ENCODE data around the gene CYP2A6. TPM values are rescaled to one million over a fixed set of nuclear protein-coding genes. Genes with fewer than 3 reads are reported as not detected.
"Not testable (repeated sequence)": the region's sequence is repeated elsewhere in the genome, so short reads cannot be mapped to it uniquely, and the experiment has no call there.

Gene CYP2A6
- total RNA-seq, 4 donors from 2014 or later = not detected

DNA sequence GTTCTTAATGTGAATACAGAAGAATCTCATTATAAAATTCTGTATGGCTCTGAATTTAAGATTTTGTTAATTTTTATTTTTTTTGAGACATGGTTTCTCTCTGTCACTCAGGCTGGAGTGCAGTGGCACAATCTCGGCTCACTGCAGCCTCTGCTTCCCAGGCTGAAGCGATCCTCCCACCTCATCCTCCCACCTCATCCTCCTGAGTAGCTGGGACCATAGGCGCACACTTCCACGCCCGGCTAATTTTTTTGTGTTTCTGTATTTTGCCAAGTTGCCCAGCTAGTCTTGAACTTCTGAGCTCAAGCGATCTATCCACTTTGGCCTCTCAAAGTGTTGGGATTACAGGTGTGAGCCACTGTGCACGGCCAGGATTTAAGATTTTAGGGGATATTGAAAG, 17.5 kb upstream of the CYP2A6 start:
- no peak for DNase-seq (ENCODE audit: extremely low spot score)
- Histone ChIP-seq H3K4me1 (no peaks in the 10 kb centered on the region), H3K36me3 (no peaks in the 10 kb centered on the region), H3K9me3 (no peaks in the 10 kb centered on the region), H3K27ac (replicated peaks in 1 of 4) (no peak overlapping the region), H3K4me3 (no peak overlapping the region), H3K27me3 (no peaks in the 10 kb centered on the region)
- intact Hi-C loops (cut with DNase I) = no loop called here
- 84% methylated on average over 7 of the region's 7 CpGs for WGBS
- no peak for TF ChIP-seq EP300 (IDR thresholded peaks at IDR 0.05)
- TF ChIP-seq, protein P1, sequence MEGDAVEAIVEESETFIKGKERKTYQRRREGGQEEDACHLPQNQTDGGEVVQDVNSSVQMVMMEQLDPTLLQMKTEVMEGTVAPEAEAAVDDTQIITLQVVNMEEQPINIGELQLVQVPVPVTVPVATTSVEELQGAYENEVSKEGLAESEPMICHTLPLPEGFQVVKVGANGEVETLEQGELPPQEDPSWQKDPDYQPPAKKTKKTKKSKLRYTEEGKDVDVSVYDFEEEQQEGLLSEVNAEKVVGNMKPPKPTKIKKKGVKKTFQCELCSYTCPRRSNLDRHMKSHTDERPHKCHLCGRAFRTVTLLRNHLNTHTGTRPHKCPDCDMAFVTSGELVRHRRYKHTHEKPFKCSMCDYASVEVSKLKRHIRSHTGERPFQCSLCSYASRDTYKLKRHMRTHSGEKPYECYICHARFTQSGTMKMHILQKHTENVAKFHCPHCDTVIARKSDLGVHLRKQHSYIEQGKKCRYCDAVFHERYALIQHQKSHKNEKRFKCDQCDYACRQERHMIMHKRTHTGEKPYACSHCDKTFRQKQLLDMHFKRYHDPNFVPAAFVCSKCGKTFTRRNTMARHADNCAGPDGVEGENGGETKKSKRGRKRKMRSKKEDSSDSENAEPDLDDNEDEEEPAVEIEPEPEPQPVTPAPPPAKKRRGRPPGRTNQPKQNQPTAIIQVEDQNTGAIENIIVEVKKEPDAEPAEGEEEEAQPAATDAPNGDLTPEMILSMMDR (IDR thresholded peaks at IDR 0.05) = no peak
- TF ChIP-seq POLR2A (IDR thresholded peaks at IDR 0.05; ENCODE audit: low read depth) = no peak
- TF ChIP-seq POLR2AphosphoS5 (IDR thresholded peaks at IDR 0.05) = no peak

DNA sequence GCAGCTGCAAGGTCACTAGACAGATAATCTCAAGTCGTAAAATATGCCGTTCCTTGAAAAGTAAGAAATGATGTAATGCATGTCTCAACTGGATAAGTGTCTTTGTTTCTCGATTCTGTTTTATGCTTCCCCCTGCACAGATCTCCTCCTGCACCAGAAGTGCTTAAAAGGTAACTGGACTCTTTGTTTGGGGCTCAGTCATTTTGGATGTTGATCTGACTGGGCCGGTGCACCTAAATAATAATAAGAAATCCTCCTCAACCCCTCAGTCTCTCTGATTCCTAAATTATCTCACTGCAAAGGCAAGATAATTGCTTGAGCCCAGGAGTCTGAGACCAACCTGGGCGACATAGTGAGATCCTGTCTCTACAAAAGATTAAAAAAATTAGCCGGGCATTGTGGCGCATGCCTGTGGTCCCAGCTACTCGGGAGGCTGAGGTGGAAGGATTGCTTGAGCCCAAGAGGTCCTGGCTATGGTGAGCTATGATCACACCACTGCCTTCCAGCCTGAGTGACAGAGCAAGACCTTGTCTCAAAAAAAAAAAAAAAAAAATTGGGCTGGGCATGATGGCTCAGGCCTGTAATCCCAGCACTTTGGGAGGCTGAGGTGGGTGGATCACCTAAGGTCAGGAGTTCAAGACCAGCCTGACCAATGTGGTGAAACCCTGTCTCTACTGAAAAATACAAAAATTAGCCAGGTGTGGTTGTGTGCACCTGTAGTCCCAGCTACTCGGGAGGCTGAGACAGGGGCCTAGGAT, 14.7 kb upstream of the CYP2A6 start:
- H3K4me1 ChIP-seq; intact Hi-C loops (cut with DNase I); H3K9me3 ChIP-seq; H3K27me3 ChIP-seq; H3K36me3 ChIP-seq; H3K27ac ChIP-seq (replicated peaks in 1 of 4); DNase-seq (ENCODE audit: extremely low spot score); H3K4me3 ChIP-seq: not testable (repeated sequence)
- 68% methylated on average over 9 of the region's 9 CpGs for WGBS

DNA sequence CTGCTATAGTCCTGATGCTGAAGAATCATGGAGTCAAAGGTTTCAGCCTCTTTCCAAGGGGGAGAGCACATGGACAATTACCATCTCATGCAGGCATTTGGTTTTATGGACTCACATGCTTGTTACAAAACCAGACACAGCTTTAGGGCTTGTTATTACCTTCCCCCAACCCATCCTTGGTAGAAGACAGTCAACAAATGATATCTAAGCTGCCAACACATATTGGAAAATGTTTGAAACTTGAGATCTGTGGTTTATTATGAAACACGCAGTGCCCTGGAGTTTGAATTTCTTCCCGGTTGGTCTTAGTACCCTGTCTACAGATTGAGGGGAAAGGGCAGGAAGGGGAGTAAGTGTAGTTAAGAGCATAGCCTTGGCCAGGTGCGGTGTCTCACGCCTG, 12.5 kb upstream of the CYP2A6 start:
- Histone ChIP-seq H3K4me3 (no peak overlapping the region), H3K27me3 (peaks cover 0 to 4% (median 0%) of the 10 kb centered on the region in 4 donors), H3K36me3 (no peaks in the 10 kb centered on the region), H3K27ac (replicated peaks in 1 of 4) (no peak overlapping the region), H3K4me1 (no peaks in the 10 kb centered on the region), H3K9me3 (no peaks in the 10 kb centered on the region)
- intact Hi-C loops (cut with DNase I) = no loop called here
- 78% methylated on average over 4 of the region's 4 CpGs for WGBS
- DNase-seq (ENCODE audit: extremely low spot score) = no peak
- TF ChIP-seq EP300 (IDR thresholded peaks at IDR 0.05) (no peak), POLR2AphosphoS5 (IDR thresholded peaks at IDR 0.05) (no peak), POLR2A (IDR thresholded peaks at IDR 0.05; ENCODE audit: low read depth) (no peak)
- TF ChIP-seq, protein P1 (IDR thresholded peaks at IDR 0.05) = no peak

DNA sequence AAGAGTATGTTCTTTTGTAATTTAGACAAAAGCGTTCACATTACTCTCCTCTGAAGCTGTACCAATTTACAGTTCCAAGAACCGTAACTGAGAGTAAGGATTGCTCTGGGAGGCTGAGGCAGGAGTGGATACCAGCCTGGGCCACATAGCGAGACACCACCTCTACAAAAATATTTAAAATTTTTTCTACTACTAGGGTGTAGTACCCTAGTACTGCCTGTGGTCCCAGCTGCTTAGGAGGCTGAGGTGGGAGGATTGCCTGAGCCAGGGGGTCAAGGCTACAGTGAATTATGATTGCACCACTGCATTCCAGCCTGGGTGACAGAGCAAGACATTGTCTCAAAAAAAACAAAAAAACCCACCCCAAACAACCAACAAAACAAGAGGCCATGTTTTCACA, 12.1 kb upstream of the CYP2A6 start:
- no peak overlapping the region for H3K27ac ChIP-seq (replicated peaks in 1 of 4)
- H3K4me3 ChIP-seq = no peak overlapping the region
- no peaks in the 10 kb centered on the region for H3K4me1 ChIP-seq
- no peaks in the 10 kb centered on the region for H3K36me3 ChIP-seq
- H3K27me3 ChIP-seq = peaks cover 0 to 4% (median 0%) of the 10 kb centered on the region in 4 donors
- no peak for DNase-seq (ENCODE audit: extremely low spot score)
- intact Hi-C loops (cut with DNase I) = no loop called here
- TF ChIP-seq, protein P1 (IDR thresholded peaks at IDR 0.05) = no peak
- no peak for TF ChIP-seq EP300 (IDR thresholded peaks at IDR 0.05)
- no peak for TF ChIP-seq POLR2A (IDR thresholded peaks at IDR 0.05; ENCODE audit: low read depth)
- WGBS = 85% methylated on average over 3 of the region's 3 CpGs
- no peaks in the 10 kb centered on the region for H3K9me3 ChIP-seq

DNA sequence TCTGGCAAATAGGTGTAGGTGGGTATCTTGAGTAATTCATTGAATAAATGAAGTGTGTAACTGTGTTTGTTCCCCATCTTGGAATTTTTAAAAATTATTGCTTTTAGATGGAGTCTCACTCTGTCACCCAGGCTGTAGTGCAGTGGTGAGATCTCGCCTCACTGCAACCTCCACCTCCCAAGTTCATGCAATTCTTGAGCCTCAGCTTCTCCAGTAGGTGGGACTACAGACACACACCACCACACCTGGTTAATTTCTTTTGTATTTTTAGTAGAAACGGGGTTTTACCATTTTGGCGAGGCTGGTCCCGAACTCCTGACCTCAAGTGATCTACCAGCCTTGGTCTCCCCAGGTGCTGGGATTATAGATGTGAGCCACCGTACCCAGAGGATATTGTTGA, 7.9 kb upstream of the CYP2A6 start:
- no peak for DNase-seq (ENCODE audit: extremely low spot score)
- H3K27ac ChIP-seq (replicated peaks in 1 of 4) = no peak overlapping the region
- no peaks in the 10 kb centered on the region for H3K36me3 ChIP-seq
- TF ChIP-seq, protein P1 (IDR thresholded peaks at IDR 0.05) = no peak
- TF ChIP-seq POLR2A (IDR thresholded peaks at IDR 0.05; ENCODE audit: low read depth) = no peak
- no peak for TF ChIP-seq POLR2AphosphoS5 (IDR thresholded peaks at IDR 0.05)
- TF ChIP-seq EP300 (IDR thresholded peaks at IDR 0.05) = no peak
- H3K4me1 ChIP-seq = no peaks in the 10 kb centered on the region
- H3K4me3 ChIP-seq = no peak overlapping the region
- H3K9me3 ChIP-seq = no peaks in the 10 kb centered on the region
- intact Hi-C loops (cut with DNase I) = no loop called here
- peaks cover 0 to 4% (median 0%) of the 10 kb centered on the region in 4 donors for H3K27me3 ChIP-seq
- 85% methylated on average over 5 of the region's 5 CpGs for WGBS

DNA sequence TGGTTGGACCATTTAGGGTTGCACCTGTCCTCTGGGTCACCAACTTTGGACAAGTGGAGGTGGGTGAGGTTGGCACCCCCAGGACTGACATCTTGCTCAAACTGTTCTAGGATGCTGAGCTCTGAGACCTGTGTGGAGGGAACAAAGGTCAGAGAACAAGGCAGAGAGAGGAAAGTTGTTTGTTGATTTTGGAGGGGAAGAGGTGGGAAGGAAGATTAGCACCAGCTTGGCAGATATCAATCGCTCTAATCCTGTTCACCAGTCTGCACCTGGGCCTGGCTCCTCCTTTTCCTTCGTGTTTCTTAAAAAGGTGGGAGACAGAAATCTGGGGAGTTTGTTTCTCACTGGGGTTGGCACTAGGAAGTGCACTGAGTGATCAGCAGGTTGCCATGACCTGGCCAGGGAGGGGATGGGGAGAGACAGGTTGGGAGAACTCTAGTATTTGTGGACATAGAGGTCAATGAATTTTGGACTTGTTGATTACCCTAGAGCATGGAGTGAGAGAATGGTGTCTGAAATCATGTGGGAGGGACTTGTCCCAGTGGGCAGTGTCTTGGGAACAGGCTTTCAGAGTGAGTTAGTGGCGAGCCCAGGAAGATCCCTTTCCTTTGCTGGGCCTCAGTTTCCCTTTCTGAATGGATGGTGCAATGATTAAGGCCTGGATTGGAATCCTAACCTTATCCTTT, 2.4 kb upstream of the CYP2A6 start:
- H3K9me3 ChIP-seq; intact Hi-C loops (cut with DNase I); H3K27ac ChIP-seq (replicated peaks in 1 of 4); H3K4me1 ChIP-seq; DNase-seq (ENCODE audit: extremely low spot score); H3K36me3 ChIP-seq; H3K4me3 ChIP-seq: not testable (repeated sequence)
- WGBS = 57% methylated on average over 2 of the region's 3 CpGs
- H3K27me3 ChIP-seq = peaks cover 0 to 24% (median 0%) of the 10 kb centered on the region in 4 donors

DNA sequence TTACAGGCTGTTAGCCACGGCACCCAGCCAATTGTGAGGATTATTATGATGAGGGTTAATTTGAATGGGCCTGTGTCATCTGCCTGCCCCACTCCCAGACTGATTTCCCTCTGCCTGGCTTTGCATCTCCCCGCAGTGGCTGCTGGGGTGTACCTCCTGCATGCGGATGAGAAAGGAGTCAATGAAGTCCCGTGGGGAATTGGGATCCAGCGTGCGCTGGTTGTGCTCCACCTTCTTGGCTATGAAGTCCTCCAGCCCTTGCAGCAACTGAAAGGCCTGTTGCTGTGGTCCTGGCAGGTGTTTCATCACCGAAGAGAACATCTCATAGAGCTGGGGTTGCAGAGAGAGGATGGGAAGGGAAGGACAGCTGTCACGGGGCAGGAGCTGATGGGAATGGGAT, 3.5 kb downstream of the CYP2A6 start:
- H3K4me3 ChIP-seq; H3K36me3 ChIP-seq; DNase-seq (ENCODE audit: extremely low spot score); intact Hi-C loops (cut with DNase I); H3K9me3 ChIP-seq; H3K27ac ChIP-seq (replicated peaks in 1 of 4): not testable (repeated sequence)
- Histone ChIP-seq H3K27me3 (peaks cover 0 to 66% (median 0%) of the 10 kb centered on the region in 4 donors), H3K4me1 (peaks cover 0 to 11% (median 8%) of the 10 kb centered on the region in 4 donors)
- WGBS = 80% methylated on average over 6 of the region's 8 CpGs

DNA sequence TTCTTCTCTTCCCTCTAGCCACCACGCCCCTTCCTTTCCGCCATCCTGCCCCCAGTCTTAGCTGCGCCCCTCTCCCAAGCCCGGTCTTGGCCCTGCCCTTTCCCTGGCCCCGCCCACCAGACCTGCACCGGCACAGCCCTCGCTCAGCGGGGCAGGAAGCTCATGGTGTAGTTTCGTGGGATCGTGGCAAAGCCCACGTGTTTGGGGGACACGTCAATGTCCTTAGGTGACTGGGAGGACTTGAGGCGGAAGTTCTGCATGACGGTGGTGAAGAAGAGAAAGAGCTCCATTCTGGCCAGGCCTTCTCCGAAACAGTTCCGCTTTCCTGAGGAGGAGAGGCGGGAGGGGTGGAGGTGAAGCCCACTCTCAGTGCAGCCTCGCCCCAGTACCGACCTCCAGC, 6.6 kb downstream of the CYP2A6 start:
- H3K9me3 ChIP-seq; DNase-seq (ENCODE audit: extremely low spot score); H3K36me3 ChIP-seq; H3K27ac ChIP-seq (replicated peaks in 1 of 4); intact Hi-C loops (cut with DNase I): not testable (repeated sequence)
- peak overlapping the region in 3 of 4 donors; percentile 12 to 20 (median 20) for H3K4me3 ChIP-seq
- peaks cover 0 to 11% (median 7%) of the 10 kb centered on the region in 4 donors for H3K4me1 ChIP-seq
- H3K27me3 ChIP-seq = peaks cover 0 to 52% (median 0%) of the 10 kb centered on the region in 4 donors
- WGBS = 4% methylated on average over 14 of the region's 19 CpGs

Data from esophagus muscularis mucosa (tissue), 4 donors.